Activated naive CD8-positive, alpha-beta T cell treated with anti-CD3 and anti-CD28 coated beads, Interleukin-2, amount 10 ng/mL, durations not matched to agents 7 days and 5 days (primary cell): ENCODE measurements around the gene ULK4. TPM values are rescaled to one million over a fixed set of nuclear protein-coding genes. Genes with fewer than 3 reads are reported as not detected.
"Not testable (repeated sequence)": the region's sequence is repeated elsewhere in the genome, so short reads cannot be mapped to it uniquely, and the experiment has no call there.

ENCODE experiments used
- ATAC-seq: fragments of 150-1000 bp; cut with Tn5 transposase; one replicate; pipeline ENCODE4 v1.10.0; 2021; ENCODE audit warnings: low read depth, moderate library complexity
- POLR2A ChIA-PET: fragments of 350-600 bp; sonication (Branson Sonifier 250); formaldehyde crosslinking; loops from one replicate; lab custom pipeline; 2021; ENCODE audit warnings: antibody characterized with exemption; lab: Charles Lee
- DNase-seq: peaks from one replicate; pipeline ENCODE4 v3.0.0; 2021
- H3K27ac Mint-ChIP-seq: one replicate; pipeline ENCODE4 v1.8.0; 2022; ENCODE audit warnings: mild to moderate bottlenecking, mixed read lengths
- H3K27me3 Mint-ChIP-seq: one replicate; pipeline ENCODE4 v1.8.0; 2022; ENCODE audit warnings: mild to moderate bottlenecking, moderate library complexity, mixed read lengths
- H3K36me3 Mint-ChIP-seq: one replicate; pipeline ENCODE4 v1.8.0; 2021; ENCODE audit warnings: mild to moderate bottlenecking, mixed read lengths
- H3K4me1 Mint-ChIP-seq: one replicate; pipeline ENCODE4 v1.8.0; 2021; ENCODE audit warnings: mixed read lengths
- H3K4me3 Mint-ChIP-seq: one replicate; pipeline ENCODE4 v1.8.0; 2022; ENCODE audit warnings: mild to moderate bottlenecking, moderate library complexity, mixed read lengths
- H3K9me3 Mint-ChIP-seq: one replicate; pipeline ENCODE4 v1.8.0; 2021; ENCODE audit warnings: mixed read lengths
- total RNA-seq, 2 experiments: library from RNA; stranded (reverse); gene quantifications; one replicate each; pipeline ENCODE4 v1.2.3, GENCODE V29; 2021

The ULK4 gene
- total RNA-seq, 2 experiments from 2014 or later: 18.6 to 19.0 TPM

DNA sequence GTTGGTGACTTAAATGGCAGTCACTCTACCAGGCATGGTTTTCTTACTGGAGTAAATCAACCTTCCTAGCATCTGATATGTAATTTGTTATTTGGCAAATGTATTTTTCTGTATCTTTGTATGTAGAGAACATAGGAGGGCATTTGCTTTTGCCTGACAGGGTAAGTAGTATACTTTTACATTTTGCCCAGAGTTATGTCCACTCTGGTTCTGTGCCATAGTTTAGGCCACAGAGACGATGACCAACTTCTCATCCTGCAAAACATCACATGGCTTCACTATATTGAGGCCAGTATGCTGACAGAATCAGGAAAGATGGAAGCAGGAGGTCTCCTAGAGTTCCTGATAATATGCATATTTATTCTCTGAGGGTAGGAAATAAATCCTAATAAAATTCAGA lies 23.1 kb upstream of the ULK4 start:
- no peak overlapping the region for H3K27ac Mint-ChIP-seq
- POLR2A ChIA-PET: no interaction called here
- H3K4me1 Mint-ChIP-seq: no peaks in the 10 kb centered on the region
- no peaks in the 10 kb centered on the region for H3K36me3 Mint-ChIP-seq
- H3K27me3 Mint-ChIP-seq: peaks cover 2% of the 10 kb centered on the region
- no peak overlapping the region for H3K4me3 Mint-ChIP-seq
- ATAC-seq (no peak), DNase-seq (no peak)
- H3K9me3 Mint-ChIP-seq: no peaks in the 10 kb centered on the region

- H3K4me1 Mint-ChIP-seq, H3K36me3 Mint-ChIP-seq, H3K4me3 Mint-ChIP-seq, POLR2A ChIA-PET, H3K27me3 Mint-ChIP-seq, ATAC-seq, H3K9me3 Mint-ChIP-seq, H3K27ac Mint-ChIP-seq, DNase-seq: not testable (repeated sequence)
Observed at GRCh38 chr3:41983091-41983490, 21.2 kb upstream of the ULK4 start.

DNA sequence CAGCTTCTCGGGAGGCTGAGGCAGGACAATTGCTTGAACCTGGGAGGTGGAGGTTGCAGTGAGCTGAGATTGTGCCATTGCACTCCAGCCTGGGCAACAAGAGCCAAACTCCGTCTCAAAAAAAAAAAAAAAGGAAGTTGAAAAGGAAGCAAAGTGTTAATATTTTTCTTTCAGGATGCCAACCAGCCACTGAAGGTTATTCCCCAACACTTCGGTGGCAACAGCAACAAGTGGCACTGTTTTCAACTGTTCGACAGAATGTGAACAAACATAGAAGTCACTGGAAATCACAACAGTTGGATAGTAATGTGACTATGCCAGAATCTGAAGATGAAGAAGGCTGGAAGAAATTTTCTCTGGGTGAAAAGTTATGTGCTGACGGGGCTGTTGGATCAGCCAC lies 15.5 kb upstream of the ULK4 start:
- POLR2A ChIA-PET, H3K4me1 Mint-ChIP-seq, H3K36me3 Mint-ChIP-seq, H3K27ac Mint-ChIP-seq, ATAC-seq, DNase-seq, H3K4me3 Mint-ChIP-seq, H3K9me3 Mint-ChIP-seq: not testable (repeated sequence)
- H3K27me3 Mint-ChIP-seq: peaks cover 12% of the 10 kb centered on the region

DNA sequence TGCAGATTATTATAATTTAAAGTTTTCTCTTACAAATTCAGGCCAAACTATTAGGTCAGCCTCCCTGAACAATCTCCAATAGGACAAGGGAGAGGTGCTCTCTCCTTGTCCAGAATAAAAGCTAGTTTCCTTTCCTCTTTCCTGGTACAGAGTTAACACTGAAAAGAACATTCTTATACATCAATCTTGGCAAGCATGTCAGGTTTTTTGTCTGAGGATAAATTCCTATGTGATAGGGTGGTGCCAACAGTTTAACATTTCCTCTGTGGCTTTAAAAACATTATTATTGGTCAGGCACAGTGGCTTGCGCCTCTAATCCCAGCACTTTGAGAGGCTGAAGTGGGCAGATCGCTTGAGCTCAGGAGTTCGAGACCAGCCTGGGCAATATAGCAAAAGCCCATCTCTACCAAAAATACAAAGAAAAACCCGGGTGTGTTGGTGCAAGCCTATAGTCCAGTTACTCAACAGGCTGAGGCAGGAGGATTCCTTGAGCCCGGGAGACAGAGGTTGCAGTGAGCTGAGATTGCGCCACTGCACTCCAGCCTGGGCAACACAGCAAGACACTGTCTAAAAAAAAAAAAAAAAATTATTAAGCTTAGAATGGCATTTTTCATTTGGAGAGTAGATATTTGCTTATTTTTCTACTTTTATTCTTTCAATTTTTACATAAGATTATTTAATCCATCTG lies 13.7 kb upstream of the ULK4 start:
- DNase-seq (no peak), ATAC-seq (no peak)
- Mint-ChIP-seq H3K4me1 (no peaks in the 10 kb centered on the region), H3K4me3 (no peak overlapping the region), H3K36me3 (no peaks in the 10 kb centered on the region), H3K27me3 (peaks cover 10% of the 10 kb centered on the region), H3K9me3 (no peaks in the 10 kb centered on the region), H3K27ac (no peak overlapping the region)
- POLR2A ChIA-PET: interaction anchor here (0.6 kb wide), 1 partner anchor 50 kb away, joined by 3 read pairs; no protein-coding TSS in a partner anchor

DNA sequence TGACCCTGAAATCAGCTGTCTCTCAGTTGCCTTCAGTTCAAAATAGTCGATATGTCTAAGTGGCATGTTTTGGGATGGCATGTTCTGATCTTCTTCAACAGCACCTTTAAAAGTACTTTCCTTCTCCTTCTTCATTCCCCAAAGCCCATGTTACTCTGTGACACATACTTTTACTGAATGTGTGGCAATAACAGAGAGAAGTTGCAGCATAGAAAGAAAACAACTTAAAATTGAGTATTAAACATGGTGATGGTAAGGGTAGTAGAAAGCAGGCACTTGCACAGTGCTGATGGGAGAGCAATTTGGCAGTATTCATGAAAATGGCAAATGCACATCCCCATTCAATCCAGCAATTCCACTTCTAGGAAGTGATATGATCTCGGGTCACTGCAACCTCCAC lies 12.3 kb upstream of the ULK4 start:
- no peaks in the 10 kb centered on the region for H3K4me1 Mint-ChIP-seq
- H3K27ac Mint-ChIP-seq: no peak overlapping the region
- no peaks in the 10 kb centered on the region for H3K9me3 Mint-ChIP-seq
- POLR2A ChIA-PET: no interaction called here
- peaks cover 13% of the 10 kb centered on the region for H3K27me3 Mint-ChIP-seq
- H3K4me3 Mint-ChIP-seq: no peak overlapping the region
- ATAC-seq (no peak), DNase-seq (no peak)
- H3K36me3 Mint-ChIP-seq: no peaks in the 10 kb centered on the region

GRCh38 chr3:41972802-41973201 lies 10.9 kb upstream of the ULK4 start:
- H3K27ac Mint-ChIP-seq: no peak overlapping the region
- no peaks in the 10 kb centered on the region for H3K9me3 Mint-ChIP-seq
- H3K27me3 Mint-ChIP-seq: peaks cover 19% of the 10 kb centered on the region
- H3K4me3 Mint-ChIP-seq: no peak overlapping the region
- ATAC-seq (no peak), DNase-seq (no peak)
- POLR2A ChIA-PET: no interaction called here
- H3K36me3 Mint-ChIP-seq: no peaks in the 10 kb centered on the region
- no peaks in the 10 kb centered on the region for H3K4me1 Mint-ChIP-seq

- no peak overlapping the region for H3K4me3 Mint-ChIP-seq
- DNase-seq: no peak
- POLR2A ChIA-PET: no interaction called here
- H3K27ac Mint-ChIP-seq: no peak overlapping the region
- H3K4me1 Mint-ChIP-seq: peaks cover 6% of the 10 kb centered on the region
- ATAC-seq: no peak
- H3K9me3 Mint-ChIP-seq: no peaks in the 10 kb centered on the region
- no peaks in the 10 kb centered on the region for H3K36me3 Mint-ChIP-seq
- peaks cover 10% of the 10 kb centered on the region for H3K27me3 Mint-ChIP-seq
Observed at GRCh38 chr3:41966206-41966605, 4.3 kb upstream of the ULK4 start.

DNA sequence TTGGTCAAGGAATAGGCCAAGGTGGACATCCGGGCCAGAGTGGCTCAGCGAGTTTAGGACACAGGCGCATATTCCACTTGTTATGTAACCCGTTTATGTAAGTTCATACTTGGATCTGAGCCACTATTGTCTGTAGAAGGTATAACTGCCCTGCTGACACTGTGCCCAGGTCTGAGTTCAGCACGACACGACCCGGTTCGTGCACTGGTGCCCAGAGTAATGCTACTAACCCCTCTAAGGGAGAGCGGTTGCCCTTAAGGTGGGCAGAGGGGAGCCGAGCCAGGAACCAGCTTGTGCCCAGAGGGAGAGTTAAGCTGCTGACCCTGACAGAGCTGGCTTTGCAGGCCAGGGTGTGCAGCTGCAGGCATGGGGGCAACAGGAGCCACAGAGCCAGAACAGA lies 1.9 kb upstream of the ULK4 start:
- H3K4me1 Mint-ChIP-seq: peaks cover 14% of the 10 kb centered on the region
- H3K27me3 Mint-ChIP-seq: peaks cover 4% of the 10 kb centered on the region
- POLR2A ChIA-PET: no interaction called here
- ATAC-seq (no peak), DNase-seq (no peak)
- H3K36me3 Mint-ChIP-seq: no peaks in the 10 kb centered on the region
- H3K27ac Mint-ChIP-seq: no peak overlapping the region
- H3K4me3 Mint-ChIP-seq: no peak overlapping the region
- no peaks in the 10 kb centered on the region for H3K9me3 Mint-ChIP-seq

DNA sequence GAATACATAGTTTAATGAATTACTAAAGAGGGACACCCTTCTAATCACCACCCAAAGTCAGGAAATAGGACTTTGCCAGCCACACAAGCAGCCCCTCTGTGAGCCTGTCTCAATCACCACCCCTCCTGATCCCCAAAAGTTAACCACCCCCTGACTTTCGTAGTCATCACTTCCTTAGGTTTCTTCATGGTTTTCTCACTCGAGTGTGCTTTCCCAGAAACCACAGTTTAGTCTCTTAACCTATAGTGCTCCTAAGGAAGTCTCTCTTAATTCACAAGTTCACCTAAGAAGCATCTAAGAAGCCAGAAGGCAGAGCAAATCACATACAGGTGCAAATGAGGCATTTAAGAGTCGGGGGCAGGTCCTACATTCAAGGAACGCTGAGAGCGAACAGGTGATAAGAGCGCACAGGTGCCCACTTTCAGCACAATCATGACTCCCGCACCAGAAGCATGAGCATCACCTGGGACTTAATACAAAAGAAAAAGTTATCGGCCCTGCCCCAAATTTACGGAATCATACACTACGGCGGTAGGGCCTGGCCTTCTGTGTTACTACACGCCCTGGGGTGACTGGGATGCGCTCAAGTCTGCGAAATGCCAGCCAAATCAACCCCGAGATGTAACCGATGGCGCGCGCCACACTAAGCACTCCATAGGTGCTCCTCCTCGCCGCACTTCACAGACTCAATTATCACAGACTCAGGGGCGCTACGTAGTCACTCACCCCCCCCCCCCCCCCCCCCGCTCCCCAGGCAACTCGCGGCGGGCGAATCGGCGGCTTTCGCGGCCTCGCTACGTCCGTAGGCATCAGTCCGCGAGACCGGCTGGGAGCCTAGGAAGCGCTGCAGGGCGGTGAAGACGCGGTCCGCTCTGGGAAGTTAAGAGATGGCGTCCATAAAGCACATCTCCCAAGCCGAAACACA lies 815 bp downstream of the ULK4 start:
- no peak for DNase-seq
- peaks cover 2% of the 10 kb centered on the region for H3K36me3 Mint-ChIP-seq
- peaks cover 17% of the 10 kb centered on the region for H3K4me1 Mint-ChIP-seq
- POLR2A ChIA-PET: interaction anchor here (1.7 kb wide), 2 partner anchors 52 to 54 kb away, joined by 10 to 11 read pairs; no protein-coding TSS in a partner anchor
- H3K4me3 Mint-ChIP-seq: peak overlapping the region; percentile 98
- H3K9me3 Mint-ChIP-seq: no peaks in the 10 kb centered on the region
- ATAC-seq: peak; percentile 19
- no peaks in the 10 kb centered on the region for H3K27me3 Mint-ChIP-seq
- peak overlapping the region; percentile 91 for H3K27ac Mint-ChIP-seq

- DNase-seq (no peak), ATAC-seq (no peak)
- H3K9me3 Mint-ChIP-seq: no peaks in the 10 kb centered on the region
- no peak overlapping the region for H3K27ac Mint-ChIP-seq
- H3K4me1 Mint-ChIP-seq: peaks cover 16% of the 10 kb centered on the region
- H3K4me3 Mint-ChIP-seq: no peak overlapping the region
- POLR2A ChIA-PET: no interaction called here
- no peaks in the 10 kb centered on the region for H3K27me3 Mint-ChIP-seq
- H3K36me3 Mint-ChIP-seq: peaks cover 5% of the 10 kb centered on the region
Observed at GRCh38 chr3:41956574-41956973, 5.3 kb downstream of the ULK4 start.

DNA sequence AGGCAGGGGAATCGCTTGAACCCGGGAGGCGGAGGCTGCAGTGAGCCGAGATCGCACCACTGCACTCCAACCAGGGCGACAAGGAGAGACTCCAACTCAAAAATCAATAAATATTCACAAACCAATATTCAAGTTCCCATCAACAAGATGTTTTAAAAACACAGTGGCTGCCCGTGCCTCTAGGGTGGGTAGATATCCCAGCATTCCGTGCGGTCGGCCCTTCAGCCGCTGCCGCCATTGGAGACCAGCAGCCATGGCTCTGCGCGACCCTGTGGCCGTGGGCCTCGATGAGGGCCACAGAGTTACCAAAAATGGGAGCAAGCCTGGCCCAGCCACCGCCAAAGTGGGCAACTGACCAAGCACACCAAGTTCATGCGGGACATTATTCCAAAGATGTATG lies 6.7 kb downstream of the ULK4 start:
- Mint-ChIP-seq H3K27me3 (no peaks in the 10 kb centered on the region), H3K27ac (no peak overlapping the region), H3K9me3 (no peaks in the 10 kb centered on the region), H3K4me1 (peaks cover 8% of the 10 kb centered on the region), H3K36me3 (peaks cover 8% of the 10 kb centered on the region), H3K4me3 (no peak overlapping the region)
- ATAC-seq (no peak), DNase-seq (no peak)
- POLR2A ChIA-PET: no interaction called here

DNA sequence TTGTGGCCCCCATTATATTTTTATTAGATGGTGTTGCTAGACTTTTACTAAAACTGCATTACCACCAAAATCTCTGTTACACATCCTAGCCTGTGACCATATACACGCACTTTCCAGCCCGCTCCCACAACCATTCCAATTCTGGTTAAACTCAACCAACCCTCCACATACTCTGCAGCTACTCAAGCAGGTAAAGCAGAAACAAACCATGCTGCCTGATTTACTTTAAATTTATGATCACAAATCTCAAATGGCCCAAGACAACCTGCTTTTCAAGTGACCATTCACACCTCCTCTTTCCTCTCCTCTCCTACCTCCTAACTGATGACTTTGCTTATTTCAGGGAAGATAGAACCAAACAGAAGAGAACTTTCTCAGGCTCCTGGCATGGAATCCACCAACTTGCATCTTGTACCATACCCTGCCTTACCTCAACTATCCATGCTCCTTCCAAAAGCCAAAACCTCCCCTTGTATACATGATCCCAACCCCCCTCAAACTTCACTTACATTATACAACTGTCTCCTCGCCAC lies 18.5 kb downstream of the ULK4 start:
- no peaks in the 10 kb centered on the region for H3K36me3 Mint-ChIP-seq
- H3K4me1 Mint-ChIP-seq: no peaks in the 10 kb centered on the region
- POLR2A ChIA-PET: no interaction called here
- no peaks in the 10 kb centered on the region for H3K27me3 Mint-ChIP-seq
- ATAC-seq (no peak), DNase-seq (no peak)
- no peak overlapping the region for H3K27ac Mint-ChIP-seq
- H3K4me3 Mint-ChIP-seq: no peak overlapping the region
- no peaks in the 10 kb centered on the region for H3K9me3 Mint-ChIP-seq

DNA sequence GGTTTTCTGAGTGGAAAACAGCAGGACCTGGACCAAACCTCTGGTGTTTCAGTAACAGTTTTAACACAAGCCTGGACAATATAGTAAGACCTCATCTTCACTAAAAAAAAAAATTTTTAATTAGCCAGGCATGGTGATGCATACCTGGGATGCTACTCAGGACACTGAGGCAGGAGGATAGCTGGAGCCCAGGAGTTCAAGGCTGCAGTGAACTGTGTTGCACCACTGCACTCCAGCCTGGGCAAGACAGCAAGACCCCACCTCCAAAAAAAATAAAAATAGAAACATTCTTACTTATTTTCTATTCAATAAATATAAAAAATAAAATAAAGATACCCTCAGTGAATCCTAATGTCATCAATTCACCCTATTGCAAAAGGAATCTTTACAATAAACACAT lies 21.5 kb downstream of the ULK4 start:
- no peak for DNase-seq
- H3K36me3 Mint-ChIP-seq: peaks cover 5% of the 10 kb centered on the region
- ATAC-seq: no peak
- peaks cover 2% of the 10 kb centered on the region for H3K9me3 Mint-ChIP-seq
- H3K4me1 Mint-ChIP-seq: no peaks in the 10 kb centered on the region
- no peaks in the 10 kb centered on the region for H3K27me3 Mint-ChIP-seq
- H3K27ac Mint-ChIP-seq: no peak overlapping the region
- H3K4me3 Mint-ChIP-seq: no peak overlapping the region
- POLR2A ChIA-PET: no interaction called here
